HS-27A (cell line): ENCODE measurements around the gene FAM120A.

Experiments
- DNase-seq: peaks from one replicate; pipeline ENCODE4 v3.0.0-alpha.2; 2012; ENCODE audit warnings: low read depth, missing footprints

Gene FAM120A

GRCh38 chr9:93577975-93578682 is 126.6 kb downstream of the FAM120A start:
- no peak for DNase-seq

GRCh38 chr9:93578844-93579243 is 127.4 kb downstream of the FAM120A start:
- no peak for DNase-seq

GRCh38 chr9:93579711-93580516 is 128.4 kb downstream of the FAM120A start:
- DNase-seq: no peak

- DNase-seq: no peak
Observed at GRCh38 chr9:93580654-93581380, 129.3 kb downstream of the FAM120A start.

DNA sequence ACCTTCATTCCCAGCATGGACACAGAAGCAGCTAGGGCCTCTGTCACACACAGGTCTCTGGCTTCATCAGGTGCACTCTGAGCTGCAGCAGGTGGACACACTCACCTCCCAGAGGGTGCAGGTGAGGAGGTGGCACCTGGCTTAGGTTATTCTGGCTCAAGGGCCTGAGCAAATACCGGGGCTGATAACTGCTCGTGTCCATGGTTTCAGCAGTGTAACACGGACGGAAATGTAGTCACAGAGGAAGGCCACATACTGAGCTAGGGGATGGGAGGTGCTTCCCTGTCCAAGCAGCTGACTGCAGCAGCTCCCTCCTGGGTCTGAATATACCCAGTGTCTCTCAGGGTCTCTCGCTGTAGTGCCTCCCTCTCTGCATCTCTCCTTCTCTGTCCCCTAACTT is 130.6 kb downstream of the FAM120A start:
- no peak for DNase-seq

DNA sequence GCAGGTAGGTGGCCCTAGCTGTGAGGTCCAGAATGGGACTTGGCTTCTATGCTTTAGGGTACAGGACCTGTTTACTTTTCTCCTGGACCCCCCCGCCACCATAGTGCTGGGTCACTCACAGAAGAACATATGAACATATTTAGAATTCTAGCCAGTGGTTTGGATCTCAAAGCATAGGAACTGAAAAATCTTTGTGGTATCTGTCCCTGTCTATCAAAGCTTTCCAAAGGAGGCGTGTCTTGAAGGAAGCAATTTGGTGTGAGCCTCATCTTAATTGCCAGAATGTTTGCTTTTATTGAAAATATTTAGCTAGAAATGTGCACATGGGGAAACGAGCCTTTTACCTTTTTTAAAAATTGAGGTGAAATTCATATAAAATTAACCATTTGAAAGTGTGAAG is 131.1 kb downstream of the FAM120A start:
- DNase-seq: no peak

DNA sequence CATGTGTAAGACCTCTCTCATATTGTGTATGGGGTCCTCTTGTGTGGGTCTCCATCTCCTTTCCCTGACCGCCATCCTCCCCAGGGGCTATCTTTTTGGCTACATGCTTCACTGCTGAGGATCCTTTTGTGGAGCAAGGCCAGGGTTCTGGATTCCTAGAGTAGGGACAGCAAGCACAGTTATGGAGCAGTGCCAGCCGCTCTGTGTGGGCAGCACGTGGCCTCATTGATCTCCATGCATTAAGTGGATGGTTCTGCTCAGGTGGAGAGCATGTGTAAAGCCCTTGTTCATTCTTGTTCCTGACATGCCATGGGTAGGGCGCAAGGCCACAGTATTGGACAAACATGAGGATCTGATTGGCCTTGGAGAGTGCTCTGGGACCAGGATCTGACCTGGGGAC is 133.8 kb downstream of the FAM120A start:
- no peak for DNase-seq

GRCh38 chr9:93585695-93586094 is 134.2 kb downstream of the FAM120A start:
- DNase-seq: no peak

DNA sequence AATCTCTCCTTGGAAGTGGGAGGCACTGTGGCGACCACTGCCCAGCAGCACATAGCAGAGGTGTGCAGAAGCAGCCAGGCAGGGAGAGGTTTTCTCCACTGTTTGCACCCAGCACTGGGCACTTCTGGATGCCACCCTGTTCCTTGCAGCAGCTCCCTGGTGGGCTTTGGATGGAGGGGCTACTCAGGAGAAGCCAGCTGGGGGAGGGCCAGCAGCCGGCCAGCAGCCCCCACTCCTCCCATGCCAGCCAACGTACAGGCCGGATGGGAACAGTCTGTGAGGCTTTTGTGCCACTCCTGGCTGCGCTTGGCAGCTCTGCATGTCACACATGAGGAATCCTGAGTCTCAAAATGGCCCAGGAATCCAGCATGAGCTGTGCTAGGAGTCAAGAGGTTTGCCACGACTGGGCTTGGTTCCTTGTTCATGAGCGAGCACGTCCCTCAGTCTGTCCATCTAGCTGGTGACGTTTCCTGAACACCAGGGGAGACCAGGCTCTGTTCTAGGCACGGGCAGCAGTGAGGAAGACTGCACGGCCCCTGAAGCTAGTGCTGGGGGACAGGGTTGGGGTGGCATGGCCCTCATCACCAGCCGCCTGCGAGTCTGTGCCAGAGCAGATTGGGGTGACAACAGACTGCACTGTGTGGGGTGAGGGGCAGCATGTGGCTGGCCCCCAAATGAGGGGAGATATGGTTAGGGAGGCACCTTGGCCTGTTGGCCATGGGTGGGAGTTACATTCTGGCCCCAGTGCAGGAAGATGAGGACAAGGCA is 135.0 kb downstream of the FAM120A start:
- DNase-seq: no peak

DNA sequence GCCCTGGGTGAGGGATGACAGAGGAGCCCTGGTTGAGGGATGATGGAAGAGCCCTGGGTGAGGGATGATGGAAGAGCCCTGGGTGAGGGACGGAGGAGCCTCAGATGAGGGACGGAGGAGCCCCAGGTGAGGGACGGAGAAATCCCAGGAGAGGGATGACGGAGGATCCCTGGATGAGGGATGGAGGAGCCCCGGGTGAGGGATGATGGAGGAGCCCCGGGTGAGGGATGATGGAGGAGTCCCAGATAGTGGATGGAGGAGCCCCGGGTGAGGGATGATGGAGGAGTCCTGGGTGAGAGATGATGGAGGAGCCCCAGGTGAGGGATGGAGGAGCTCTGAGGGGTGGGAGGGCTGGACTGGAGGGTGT is 135.8 kb downstream of the FAM120A start:
- DNase-seq: no peak

GRCh38 chr9:93587651-93588347 is 136.3 kb downstream of the FAM120A start:
- DNase-seq: no peak

- DNase-seq: no peak
Observed at GRCh38 chr9:93588641-93589609, 137.4 kb downstream of the FAM120A start.

DNA sequence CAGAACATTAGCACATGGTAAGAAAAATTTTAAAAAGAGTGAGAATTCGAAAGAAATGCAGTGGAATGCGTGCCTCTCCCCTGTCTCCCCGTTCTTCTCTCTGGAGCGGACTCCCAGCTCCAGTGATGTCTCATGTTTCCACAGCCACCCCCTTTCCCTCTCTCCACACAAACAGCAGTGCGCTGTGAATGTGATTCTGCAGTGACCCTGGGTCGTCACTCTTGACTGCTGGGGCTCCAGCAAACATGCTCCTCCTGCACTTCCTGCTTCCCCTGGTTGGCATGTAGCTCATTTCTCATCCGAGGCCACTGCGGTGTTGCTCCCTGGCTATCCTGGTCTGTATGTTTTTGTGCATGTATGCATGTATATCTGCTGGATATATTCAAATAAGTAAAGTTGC is 138.2 kb downstream of the FAM120A start:
- DNase-seq: no peak

- DNase-seq: no peak
Observed at GRCh38 chr9:93590609-93591234, 139.2 kb downstream of the FAM120A start.

DNA sequence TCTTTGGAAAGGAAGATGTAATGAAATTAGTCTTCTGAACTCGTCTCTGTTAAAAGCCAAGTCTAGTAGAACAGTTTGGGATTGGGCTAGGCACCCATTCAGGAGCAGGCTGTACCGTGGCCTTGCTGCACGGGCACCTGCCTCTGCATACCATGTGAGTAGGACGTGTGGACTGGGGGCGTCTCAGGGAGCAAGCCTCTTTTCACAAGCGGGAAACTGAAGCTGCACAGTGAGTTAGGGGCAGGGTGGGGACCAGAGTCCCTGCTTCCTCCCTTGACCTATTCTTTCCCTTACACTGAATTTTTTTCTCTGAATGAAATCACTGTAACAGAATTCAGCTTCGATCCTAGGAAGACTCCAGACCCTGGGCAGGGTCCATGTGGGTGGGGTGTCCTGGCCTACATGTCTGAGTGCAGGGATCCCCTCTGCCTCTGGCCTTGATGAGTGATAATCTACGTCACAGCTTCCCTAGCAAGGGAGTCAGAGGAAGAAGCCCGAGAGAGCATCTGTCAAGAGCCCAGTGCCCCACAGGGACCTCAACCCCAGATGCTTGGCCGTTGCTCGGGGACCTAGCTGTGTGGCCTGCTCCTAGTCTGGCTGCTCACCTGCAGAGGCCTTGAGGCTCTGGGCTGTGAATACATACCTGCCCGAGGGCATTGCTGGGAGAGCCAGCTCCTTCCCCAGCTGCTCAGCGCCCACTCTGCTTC is 140.0 kb downstream of the FAM120A start:
- DNase-seq: no peak

- no peak for DNase-seq
Observed at GRCh38 chr9:93592008-93592642, 140.6 kb downstream of the FAM120A start.

DNA sequence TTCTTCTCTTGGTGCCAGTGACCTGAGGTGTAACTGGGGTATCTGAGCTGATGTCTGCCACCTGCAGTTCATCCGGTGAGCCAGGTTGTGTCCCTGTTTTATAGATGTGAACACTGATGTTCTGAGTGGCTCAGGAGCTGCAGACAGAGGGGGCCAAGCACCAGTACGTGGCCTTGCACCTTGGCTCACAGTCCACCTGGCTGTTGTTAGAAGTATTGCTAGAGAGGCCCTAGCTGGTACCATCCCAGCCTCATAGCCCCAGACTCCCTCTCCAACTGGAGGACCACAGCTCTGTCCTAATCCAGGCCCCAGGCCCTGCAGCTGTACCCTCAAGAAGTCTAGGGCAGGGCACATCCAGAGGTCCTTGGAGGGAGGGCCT is 141.1 kb downstream of the FAM120A start:
- no peak for DNase-seq

- DNase-seq: no peak
Observed at GRCh38 chr9:93593144-93593658, 141.7 kb downstream of the FAM120A start.
